ENCODE measurements around the gene RAC2.
A peak's percentile ranks its signal among the peaks of the same experiment; 100 is the strongest.
"Not testable (repeated sequence)": the region's sequence is repeated elsewhere in the genome, so short reads cannot be mapped to it uniquely, and the experiment has no call there.

Gene RAC2

DNA sequence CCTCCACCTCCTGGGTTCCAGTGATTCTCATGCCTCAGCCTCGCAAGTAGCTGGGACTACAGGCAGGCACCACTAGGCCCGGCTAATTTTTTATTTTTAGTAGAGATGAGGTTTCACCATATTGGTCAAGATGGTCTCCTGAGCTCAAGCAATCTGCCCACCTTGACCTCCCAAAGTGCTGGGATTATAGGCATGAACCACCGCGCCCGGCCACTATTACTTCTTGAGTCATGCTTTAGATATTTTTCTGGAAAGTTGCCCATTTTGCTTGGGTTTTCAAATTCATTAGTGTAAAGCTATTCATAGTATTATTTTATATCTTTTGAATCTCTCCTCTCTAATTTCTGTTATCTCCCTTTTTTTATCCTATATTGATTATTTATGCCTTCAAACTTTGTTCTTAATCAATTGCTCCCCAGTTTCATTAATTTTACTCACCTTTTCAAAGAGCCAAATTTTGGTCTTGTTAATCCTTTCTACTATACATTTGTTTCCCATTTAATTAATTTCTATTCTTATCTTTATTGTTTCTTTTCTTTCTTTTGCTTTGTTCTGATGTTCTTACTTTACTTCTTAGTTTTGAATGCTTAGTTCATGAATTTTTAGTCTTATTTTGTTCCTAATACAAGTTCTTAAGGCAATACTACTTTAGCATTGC is 10.3 kb upstream of the RAC2 start:
- no peak for DNase-seq

GRCh38 chr22:37253126-37253660 is 9.1 kb upstream of the RAC2 start:
- DNase-seq = no peak

- not testable (repeated sequence) for DNase-seq
These were observed 7.8 kb upstream of the RAC2 start for GRCh38 chr22:37251836-37252235.

DNA sequence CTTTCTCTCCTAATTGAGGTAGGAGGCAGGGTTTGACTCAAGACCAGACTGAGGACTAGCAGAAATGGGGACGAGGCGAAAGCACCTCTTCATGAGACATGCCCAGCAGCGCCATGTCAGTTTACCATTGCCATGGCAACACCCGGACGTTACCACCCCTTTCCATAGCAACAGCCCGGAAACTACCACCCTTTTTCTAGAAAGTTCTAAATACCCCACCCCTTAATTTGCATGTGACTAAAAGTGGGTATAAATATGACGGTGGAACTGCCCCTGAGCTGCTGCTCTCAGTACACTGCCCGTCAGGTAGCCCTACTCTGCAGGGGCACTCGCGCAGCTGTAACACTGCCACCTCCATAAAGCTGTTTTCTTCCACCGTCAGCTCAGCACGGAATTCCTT is 5.9 kb upstream of the RAC2 start:
- no peak for DNase-seq

DNA sequence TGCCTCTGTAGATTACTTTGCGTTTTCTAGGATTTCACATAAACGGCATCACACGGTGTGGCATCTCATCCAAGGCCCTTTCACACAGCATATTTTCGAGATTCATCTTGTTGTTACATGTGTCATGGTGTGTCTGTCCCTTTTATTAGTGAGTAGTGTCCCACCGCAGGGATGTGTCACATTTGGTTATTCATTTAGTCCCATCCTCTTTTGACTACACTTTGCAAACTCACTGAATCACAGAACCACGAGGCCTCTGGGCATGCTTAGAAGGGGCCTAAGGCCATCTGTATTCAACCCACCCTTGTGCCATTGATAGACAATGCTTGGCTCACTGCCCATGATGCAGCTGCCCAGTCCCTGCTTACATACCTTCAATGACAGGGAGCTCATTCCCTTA is 4.2 kb upstream of the RAC2 start:
- no peak for DNase-seq

DNA sequence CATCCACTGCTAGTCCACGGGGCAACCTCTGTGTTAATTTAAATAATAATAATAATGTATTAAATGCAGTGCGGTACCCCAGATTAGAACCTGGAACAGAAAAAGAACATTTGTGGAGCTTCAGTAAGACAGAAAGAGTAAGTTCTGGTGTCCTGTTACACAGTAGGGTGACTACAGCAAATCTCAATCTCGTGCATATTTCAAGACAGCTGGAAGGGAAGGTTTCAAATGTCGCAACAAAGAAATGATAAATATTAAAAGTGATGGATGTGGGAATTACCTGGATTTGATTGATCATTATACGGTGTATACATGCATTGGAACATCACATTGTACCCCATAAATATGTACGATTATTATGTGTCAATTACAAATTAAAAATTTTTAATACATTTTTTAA is 1.7 kb upstream of the RAC2 start:
- DNase-seq = no peak

DNA sequence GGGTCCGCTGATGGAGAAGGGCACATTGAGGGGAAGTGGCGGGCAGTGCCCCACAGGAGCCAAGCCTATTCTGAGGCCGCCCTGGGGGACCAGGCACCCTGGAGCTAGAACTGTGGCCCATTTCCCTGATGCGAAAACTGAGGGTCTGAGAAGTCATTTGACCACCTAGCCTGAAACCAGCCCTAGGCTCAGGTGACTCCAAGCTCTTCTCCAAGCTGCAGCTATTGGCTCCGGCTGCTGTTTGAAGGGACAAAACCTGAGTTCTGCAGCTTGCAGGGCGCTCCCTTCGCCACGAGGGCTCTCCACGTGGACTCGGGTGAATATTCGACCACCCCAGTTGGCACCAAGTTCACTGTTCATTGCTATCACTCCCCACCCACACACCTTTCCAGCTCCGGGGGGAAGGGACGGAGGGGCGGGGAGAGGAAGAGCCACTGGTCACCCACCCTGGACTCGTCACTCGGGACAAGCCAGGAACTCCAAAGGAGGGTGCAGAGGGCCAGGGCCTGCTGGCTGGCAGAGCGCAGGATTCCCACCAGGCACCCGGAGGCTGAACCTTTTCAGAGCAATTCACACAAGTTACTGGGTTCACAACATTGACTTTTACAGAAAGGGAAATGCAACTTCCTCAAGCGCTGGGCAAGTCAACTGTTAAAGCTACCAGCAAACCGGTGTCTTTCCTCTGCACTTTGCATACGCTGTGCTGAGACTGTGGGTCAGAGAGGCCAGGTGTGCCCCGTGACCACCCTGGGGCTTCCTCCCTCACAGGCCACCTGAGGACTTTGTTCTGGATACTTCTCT is 1.1 kb upstream of the RAC2 start:
- DNase-seq = no peak

- DNase-seq = no peak
These were observed 511 bp downstream of the RAC2 start for GRCh38 chr22:37243402-37244113.

GRCh38 chr22:37242395-37242918 is 1.6 kb downstream of the RAC2 start:
- DNase-seq = peak; percentile 89

- DNase-seq = no peak
These were observed 2.5 kb downstream of the RAC2 start for GRCh38 chr22:37241351-37242142.

DNA sequence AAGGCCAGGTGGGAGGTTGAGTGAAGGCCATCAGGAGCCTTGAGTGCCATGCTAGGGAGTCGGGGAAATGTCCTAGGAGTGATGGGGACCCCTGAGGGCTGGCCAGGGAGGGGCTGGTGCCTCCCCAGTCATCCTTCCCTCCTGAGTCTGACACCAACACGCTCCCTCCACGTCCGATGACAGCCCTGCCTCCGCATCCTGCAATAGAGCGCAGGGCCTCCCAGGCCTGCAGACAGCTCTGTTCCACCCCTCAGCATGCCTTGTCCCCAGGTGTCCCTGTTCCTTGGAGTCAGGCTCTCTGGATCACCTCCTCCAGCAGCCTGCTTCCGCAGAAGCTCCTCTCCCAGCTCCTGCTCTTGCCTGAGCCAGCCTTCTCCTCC is 3.1 kb downstream of the RAC2 start:
- DNase-seq = no peak

GRCh38 chr22:37240240-37240940 is 3.7 kb downstream of the RAC2 start:
- DNase-seq = no peak

GRCh38 chr22:37239336-37240239 is 4.5 kb downstream of the RAC2 start:
- no peak for DNase-seq

GRCh38 chr22:37237371-37238268 is 6.4 kb downstream of the RAC2 start:
- DNase-seq = no peak

GRCh38 chr22:37235897-37236607 is 8.0 kb downstream of the RAC2 start:
- DNase-seq = no peak

- no peak for DNase-seq
These were observed 9.0 kb downstream of the RAC2 start for GRCh38 chr22:37234736-37235711.

GRCh38 chr22:37233751-37234631 is 10.1 kb downstream of the RAC2 start:
- no peak for DNase-seq

Measured in activated CD8-positive, alpha-beta memory T cell treated with anti-CD3 and anti-CD28 coated beads, Interleukin-2, amount 50 U/mL, for 4 hours (primary cell).